Hepatocyte (in vitro differentiated cells): ENCODE data around the gene ARL10.

Experiments
- EZH2 ChIP-seq: fragments of 200-600 bp; sonication (generic); IDR thresholded peaks from 2 replicates; pipeline ENCODE4 v1.6.1; 2016; ENCODE audit warnings: antibody characterized with exemption, mild to moderate bottlenecking, borderline replicate concordance
- EZH2phosphoT487 ChIP-seq: fragments of 200-600 bp; sonication (generic); IDR thresholded peaks from one replicate; pipeline ENCODE4 v1.6.1; 2018; ENCODE audit warnings: antibody characterized with exemption, mild to moderate bottlenecking, low read depth, moderate library complexity; ENCODE audit not compliant: unreplicated experiment, severe bottlenecking
- TF ChIP-seq, protein P1 (sequence below): fragments of 200-600 bp; sonication (generic); IDR thresholded peaks from 2 replicates; pipeline ENCODE4 v1.5.1; 2016; ENCODE audit warnings: antibody characterized with exemption, mild to moderate bottlenecking; ENCODE audit not compliant: poor library complexity

- TF ChIP-seq, protein P1, sequence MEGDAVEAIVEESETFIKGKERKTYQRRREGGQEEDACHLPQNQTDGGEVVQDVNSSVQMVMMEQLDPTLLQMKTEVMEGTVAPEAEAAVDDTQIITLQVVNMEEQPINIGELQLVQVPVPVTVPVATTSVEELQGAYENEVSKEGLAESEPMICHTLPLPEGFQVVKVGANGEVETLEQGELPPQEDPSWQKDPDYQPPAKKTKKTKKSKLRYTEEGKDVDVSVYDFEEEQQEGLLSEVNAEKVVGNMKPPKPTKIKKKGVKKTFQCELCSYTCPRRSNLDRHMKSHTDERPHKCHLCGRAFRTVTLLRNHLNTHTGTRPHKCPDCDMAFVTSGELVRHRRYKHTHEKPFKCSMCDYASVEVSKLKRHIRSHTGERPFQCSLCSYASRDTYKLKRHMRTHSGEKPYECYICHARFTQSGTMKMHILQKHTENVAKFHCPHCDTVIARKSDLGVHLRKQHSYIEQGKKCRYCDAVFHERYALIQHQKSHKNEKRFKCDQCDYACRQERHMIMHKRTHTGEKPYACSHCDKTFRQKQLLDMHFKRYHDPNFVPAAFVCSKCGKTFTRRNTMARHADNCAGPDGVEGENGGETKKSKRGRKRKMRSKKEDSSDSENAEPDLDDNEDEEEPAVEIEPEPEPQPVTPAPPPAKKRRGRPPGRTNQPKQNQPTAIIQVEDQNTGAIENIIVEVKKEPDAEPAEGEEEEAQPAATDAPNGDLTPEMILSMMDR: no peak
- no peak for TF ChIP-seq EZH2
- no peak for TF ChIP-seq EZH2phosphoT487
These were observed 9.7 kb upstream of the ARL10 start for GRCh38 chr5:176355400-176356178.
